GM19023 (cell line): ENCODE data around the gene ODAD2.
"Not testable (repeated sequence)": the region's sequence is repeated elsewhere in the genome, so short reads cannot be mapped to it uniquely, and the experiment has no call there.

Source experiments
- ATAC-seq: cut with Tn5 transposase; IDR thresholded peaks from one replicate; pipeline ENCODE4 v1.9.1; 2021; ENCODE audit warnings: mild to moderate bottlenecking, moderate library complexity; ENCODE audit not compliant: unreplicated experiment

ODAD2 gene

DNA sequence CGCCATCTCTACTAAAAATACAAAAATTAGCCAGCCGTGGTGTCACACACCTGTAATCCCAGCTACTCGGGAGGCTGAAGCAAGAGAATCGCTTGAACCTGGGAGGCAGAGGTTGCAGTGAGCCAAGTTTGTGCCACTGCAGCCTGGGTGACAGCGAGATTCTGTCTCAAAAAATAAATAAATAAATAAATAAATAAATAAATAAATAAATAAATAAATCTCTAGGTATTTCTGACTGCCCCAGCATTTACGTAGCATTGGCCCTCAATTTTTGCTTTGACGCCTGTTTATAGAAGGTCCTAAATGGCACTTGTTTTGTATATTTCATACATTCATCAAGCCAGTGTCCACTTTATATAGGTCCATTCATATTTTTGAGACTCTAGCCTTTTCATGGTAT is 28.9 kb downstream of the ODAD2 start:
- not testable (repeated sequence) for ATAC-seq

DNA sequence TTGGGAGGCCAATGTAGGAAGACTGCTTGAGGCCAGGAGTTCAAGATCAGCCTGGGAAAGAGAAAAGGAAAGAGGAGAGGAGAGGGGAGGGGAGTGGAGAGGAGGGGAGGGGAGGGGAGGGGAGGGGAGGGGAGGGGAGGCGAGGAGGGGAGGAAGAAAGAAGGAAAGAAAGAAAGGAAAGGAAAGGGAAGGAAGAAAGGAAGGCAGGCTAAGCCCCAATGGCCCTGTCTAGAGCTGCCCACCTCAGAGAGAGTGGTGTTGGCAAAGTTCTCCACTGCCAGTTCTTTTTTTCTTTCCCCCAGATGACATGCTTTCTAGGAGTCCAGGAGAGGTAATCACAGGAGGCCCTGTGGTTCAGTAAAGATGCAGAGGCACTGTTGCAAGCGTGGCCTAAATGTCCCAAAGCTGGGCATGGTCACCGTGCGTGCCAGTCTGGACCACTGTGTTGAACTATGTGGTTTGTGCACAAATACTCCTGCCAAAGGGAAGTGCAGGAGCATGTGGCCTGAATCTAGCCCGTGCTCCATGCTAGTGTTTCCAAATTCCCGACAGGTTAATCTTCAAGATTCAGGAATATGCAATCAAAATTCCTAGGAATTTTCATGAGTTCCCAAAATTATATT is 39.7 kb downstream of the ODAD2 start:
- ATAC-seq: no peak

DNA sequence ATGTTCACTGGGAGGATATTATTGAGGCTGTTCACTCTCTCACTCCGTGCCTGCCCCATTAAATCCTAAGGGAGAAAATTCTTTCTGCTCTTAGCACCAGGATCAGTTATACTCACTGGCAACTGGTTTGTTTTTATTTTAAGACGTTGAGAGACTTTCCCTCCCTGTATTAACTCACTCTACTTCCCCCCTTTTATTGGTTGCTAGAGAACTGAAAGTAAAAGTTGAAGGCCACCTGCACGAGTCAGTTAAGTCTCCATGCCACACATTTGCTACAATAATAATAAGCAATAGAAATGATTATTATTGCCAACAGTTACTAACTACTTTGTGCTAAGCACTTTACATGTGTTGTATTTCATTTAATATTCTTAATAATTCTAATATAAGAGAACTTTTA is 40.5 kb downstream of the ODAD2 start:
- ATAC-seq: peak; percentile 77

DNA sequence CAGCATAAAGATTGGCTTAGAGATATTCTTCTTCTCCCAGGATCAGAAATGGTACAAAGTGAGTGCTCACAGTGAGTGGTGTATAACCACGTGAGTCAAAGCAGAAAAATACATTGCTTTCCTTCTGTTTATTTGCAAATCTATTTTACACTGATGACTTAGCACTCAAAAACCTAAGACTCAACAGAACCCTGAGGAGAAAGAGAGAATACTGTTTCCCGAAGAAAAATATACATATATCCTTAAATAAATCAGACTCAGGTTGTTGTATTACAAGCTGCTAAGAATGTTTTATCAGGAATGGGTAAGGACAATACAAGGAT is 48.7 kb downstream of the ODAD2 start:
- ATAC-seq: no peak

GRCh38 chr10:27949528-27950241 is 49.2 kb downstream of the ODAD2 start:
- ATAC-seq: no peak

DNA sequence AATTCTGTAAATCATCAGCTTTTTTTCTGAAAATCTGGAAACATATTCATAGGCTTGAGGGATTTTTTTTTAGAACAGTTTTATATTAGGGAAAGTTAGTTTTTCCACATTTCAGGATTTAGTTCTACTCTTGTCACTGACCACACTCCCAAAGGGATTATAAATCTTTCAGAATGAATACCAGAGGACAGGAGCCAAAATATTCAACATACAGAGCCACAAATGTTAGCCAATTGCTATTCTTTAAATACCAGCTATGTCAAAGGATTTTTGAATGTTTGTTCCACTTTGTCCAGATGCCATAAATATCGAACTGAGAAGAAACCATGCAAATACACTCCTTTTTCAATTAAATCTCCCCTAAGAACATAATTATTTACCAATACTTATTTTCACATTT is 50.7 kb downstream of the ODAD2 start:
- no peak for ATAC-seq

- ATAC-seq: no peak
These were observed 51.3 kb downstream of the ODAD2 start for GRCh38 chr10:27947540-27947939.

- ATAC-seq: no peak
These were observed 54.9 kb downstream of the ODAD2 start for GRCh38 chr10:27944005-27944404.

DNA sequence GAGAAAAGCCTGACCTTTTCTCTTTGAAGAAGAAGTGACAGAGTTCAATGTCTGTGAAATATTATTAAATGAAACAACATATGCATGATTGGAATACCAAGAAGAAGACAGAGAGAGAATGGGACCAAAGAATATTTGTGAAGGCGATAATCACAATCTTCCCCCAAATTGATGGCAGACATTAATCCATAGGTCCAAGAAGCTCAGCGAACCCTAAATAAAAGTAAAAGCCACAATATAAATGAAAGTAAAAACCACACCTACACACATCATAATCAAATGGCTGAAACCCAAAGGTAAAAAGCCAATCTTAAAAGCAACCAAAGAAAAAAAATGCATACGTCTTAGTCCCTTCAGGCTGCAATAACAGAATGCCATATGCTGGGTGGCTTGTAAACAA is 84.0 kb downstream of the ODAD2 start:
- no peak for ATAC-seq

DNA sequence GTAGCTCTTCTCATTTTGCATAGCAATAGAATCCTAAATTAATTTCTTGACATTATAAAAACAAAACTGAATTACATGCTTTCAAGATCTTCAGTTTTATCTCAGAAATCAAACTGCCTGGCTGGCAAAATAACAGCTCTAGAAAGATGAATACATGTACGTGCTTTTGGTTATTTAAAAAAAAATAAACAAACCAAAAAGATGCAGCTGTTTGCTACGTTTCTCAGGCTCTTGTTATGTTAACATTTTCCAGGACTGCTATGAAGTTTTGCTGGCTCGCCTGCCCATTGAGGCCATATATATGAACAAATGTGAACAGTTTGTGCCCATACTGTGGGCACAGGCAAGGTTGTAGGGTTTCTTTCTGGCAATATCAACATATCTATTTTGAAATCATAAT is 86.6 kb downstream of the ODAD2 start:
- no peak for ATAC-seq

- ATAC-seq: no peak
These were observed 87.3 kb downstream of the ODAD2 start for GRCh38 chr10:27911539-27911938.

GRCh38 chr10:27911011-27911410 is 87.9 kb downstream of the ODAD2 start:
- ATAC-seq: no peak

GRCh38 chr10:27908231-27908630 is 90.6 kb downstream of the ODAD2 start:
- ATAC-seq: no peak

DNA sequence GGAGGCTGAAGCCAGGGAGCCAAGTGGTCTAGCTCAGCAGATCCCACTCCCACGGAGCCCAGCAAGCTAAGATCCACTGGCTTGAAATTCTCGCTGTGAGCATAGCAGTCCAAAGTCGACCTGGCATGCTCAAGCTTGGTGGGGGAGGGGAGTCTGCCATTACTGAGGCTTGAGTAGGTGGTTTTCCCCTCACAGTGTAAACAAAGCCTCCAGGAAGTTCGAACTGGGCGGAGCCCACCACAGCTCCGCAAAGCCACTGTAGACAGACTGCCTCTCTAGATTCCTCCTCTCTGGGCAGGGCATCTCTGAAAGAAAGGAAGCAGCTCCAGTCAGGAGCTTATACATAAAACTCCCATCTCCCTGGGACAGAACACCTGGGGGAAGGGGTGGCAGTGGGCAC is 99.4 kb downstream of the ODAD2 start:
- not testable (repeated sequence) for ATAC-seq

DNA sequence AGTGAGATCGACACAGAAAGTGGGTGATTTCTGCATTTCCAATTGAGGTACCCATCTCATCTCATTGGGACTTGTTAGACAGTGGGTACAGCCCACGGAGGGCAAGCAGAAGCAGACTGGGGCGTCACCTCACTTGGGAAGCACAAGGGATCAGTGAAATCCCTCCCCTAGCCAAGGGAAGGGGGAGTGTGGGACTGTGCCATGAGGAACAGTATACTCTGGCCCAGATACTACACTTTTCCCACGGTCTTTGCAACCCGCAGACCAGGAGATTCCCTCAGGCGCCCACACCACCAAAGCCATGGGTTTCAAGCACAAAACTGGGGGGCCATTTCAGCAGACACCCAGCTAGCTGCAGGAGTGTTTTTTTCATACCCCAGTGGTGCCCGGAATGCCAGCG is 99.8 kb downstream of the ODAD2 start:
- no peak for ATAC-seq

DNA sequence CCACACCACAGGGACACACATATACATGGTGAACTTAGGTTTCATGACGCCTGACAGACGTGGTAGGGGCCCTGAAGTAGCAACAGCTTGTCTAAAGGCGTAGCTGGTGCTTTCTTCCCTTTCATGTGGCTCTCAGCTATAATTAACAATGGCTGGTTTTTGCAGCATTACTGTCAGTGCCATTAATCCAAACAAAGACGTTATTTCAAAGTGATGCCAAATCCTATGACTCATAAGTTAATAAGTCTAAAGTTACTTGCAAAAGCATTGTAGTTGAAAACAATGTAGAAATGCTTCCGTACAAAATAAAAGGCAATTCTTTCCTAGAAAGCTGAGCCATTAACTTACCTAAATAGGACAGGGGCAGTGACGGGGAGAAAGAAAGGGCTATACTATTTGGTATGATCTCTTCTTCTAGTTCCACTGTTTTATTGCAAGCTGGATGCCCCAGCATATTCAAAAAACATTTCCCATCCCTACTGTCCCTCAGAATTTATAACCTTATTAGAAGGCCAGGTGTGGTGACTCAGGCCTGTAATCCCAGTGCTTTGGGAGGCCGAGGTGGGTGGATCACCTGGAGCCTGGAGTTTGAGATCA is 105.4 kb downstream of the ODAD2 start:
- ATAC-seq: no peak

DNA sequence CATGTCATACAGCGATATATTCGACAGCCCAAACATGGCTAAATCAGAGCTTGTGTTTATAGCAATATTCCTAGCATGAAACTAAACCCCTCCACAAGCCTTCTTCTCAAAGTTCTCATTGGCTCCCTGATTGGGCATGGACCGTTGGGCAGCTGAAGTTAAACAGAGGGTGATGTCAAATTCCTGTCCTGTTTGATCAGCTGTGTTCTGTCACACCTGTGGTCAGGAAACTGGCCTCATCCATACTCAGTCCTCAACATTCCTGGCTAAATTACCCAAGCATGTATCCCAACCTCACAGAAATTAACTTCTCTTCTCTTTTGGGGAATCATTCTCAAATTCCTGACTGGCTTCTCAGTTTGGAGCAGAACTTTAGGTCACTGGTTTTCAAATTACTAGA is 107.9 kb downstream of the ODAD2 start:
- ATAC-seq: no peak

DNA sequence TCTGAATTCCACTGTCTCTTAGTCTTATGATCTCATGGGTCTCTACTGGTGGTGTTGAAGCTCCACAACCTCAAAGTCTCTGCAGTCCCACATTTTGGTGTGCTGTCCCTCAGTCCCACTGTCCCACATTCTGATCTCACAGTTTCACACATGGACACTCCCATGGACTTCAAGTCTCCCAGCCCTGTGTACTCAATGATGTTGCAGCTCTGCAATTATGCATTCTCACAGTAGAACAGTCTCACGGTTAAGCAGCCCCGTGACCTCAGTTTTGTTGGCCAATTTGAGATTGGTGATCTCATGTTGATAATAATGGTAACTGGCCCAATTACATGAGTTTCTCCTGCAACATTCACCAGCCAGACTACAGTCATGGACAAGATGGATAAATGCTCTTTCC is 109.4 kb downstream of the ODAD2 start:
- no peak for ATAC-seq

DNA sequence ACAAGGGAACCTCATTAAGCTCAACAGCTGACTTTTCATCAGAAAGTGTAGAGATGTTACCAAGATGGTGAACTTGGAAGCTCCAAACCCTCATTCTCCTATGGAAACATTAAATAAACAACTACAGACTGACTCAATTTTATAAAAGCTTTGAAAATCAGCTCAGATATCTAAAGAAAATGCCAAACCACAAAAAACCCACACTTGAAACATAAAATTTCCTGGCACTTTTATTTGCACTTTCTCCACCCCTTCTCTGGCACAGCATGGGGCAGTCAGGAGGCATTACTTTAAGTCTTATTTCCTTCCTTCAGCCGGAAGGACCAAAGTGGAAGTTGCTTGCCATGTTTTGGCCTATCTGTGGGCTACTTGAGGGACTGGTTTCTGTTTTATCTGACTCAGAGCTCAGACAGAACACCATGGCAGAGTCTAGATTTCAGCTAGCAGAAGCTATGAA is 114.7 kb downstream of the ODAD2 start:
- no peak for ATAC-seq

GRCh38 chr10:27878281-27878680 is 120.6 kb downstream of the ODAD2 start:
- no peak for ATAC-seq

DNA sequence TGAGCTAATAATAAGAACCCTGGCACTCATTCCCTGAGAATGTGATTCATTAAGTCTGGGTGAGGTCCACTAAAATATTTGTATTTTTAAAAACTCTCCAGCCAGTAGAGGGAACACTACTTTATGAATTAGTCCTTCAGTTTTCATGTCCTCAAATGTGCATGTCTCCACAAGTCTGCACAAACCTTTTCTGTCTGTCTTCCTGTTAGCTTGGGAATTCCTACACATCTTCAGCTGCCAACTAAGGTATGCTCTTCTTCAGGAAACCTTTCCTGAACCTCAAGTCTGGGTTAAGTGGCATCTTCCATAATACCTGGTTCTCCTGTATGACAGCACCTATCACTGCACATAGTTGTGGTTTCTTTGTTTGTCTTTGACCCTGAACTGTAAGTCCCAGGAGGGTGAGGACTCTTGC is 133.7 kb downstream of the ODAD2 start:
- ATAC-seq: no peak

GRCh38 chr10:27861781-27862180 is 137.1 kb downstream of the ODAD2 start:
- no peak for ATAC-seq
